OCI-LY3 (cell line): ENCODE results near the gene RANBP3.

ENCODE experiments used
- EZH2phosphoT487 ChIP-seq: fragments of 200-600 bp; shearing (Covaris generic); IDR thresholded peaks from 2 replicates; pipeline ENCODE4 v1.6.1; 2018; ENCODE audit warnings: antibody characterized with exemption, mixed run types, low read depth
- TF ChIP-seq, protein P1 (sequence below): fragments of 200-600, 300-600 bp; sonication (generic); IDR thresholded peaks from 2 replicates; pipeline ENCODE4 v1.5.1; 2014; ENCODE audit warnings: antibody characterized with exemption, low read length, low read depth

DNA sequence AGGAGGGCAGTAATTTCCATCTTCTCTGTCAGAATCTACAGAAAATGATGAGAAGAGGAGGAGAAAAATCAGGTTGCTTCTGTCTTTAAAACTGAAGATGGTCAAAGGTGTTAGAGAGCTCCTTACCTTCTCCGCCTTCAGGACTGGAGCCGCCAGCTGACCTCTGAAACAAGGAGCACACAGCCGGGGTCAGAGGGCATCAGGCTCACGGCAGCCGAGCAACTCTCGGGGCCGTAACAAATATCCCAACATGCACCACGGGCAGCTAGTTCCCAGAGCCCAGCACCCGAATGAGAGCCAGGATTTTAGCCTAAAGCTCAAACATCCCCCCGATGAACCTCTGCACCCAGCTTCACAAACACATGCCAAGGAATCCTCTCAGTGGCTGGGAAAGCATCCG lies 36.3 kb downstream of the RANBP3 start:
- TF ChIP-seq, protein P1, sequence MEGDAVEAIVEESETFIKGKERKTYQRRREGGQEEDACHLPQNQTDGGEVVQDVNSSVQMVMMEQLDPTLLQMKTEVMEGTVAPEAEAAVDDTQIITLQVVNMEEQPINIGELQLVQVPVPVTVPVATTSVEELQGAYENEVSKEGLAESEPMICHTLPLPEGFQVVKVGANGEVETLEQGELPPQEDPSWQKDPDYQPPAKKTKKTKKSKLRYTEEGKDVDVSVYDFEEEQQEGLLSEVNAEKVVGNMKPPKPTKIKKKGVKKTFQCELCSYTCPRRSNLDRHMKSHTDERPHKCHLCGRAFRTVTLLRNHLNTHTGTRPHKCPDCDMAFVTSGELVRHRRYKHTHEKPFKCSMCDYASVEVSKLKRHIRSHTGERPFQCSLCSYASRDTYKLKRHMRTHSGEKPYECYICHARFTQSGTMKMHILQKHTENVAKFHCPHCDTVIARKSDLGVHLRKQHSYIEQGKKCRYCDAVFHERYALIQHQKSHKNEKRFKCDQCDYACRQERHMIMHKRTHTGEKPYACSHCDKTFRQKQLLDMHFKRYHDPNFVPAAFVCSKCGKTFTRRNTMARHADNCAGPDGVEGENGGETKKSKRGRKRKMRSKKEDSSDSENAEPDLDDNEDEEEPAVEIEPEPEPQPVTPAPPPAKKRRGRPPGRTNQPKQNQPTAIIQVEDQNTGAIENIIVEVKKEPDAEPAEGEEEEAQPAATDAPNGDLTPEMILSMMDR, result no peak
- no peak for TF ChIP-seq EZH2phosphoT487
